Astrocyte (in vitro differentiated cells and primary cell): ENCODE data around the gene FAM3A.

Experiments used
- CTCF ChIP-seq: IDR thresholded peaks from 2 replicates; pipeline ENCODE4 v1.5.1; 2011; ENCODE audit warnings: low read depth, mild to moderate bottlenecking, inconsistent platforms, low read length, moderate library complexity; ENCODE audit not compliant: insufficient read depth
- EZH2 ChIP-seq: IDR thresholded peaks from 2 replicates; pipeline ENCODE4 v1.6.1; 2012; ENCODE audit warnings: mild to moderate bottlenecking, low read length, inconsistent platforms; ENCODE audit not compliant: insufficient read depth

- TF ChIP-seq CTCF = no peak
- no peak for TF ChIP-seq EZH2
These were observed 21.3 kb downstream of the FAM3A start for GRCh38 chrX:154494715-154495114.
